Esophagus squamous epithelium (tissue), 4 donors: ENCODE measurements around the gene GTF2H4.

Experiments
- POLR2A ChIP-seq, 4 donors: fragments of 450-650 bp; IDR thresholded peaks; one replicate each; pipeline ENCODE4 v1.6.1; 2017; ENCODE audit warnings: antibody characterized with exemption in 4 of 4, mild to moderate bottlenecking in 4 of 4, moderate library complexity in 3 of 4
- TF ChIP-seq, protein P1 (sequence below), 6 experiments: fragments of 450-650 bp in 4 of 6; fragments of 200-600 bp in 2 of 6; sonication (generic) in 2 of 6; IDR thresholded peaks; one replicate each; pipeline ENCODE4 v1.5.1; 2016 to 2019; ENCODE audit warnings: antibody characterized with exemption in 6 of 6, mild to moderate bottlenecking in 4 of 6, moderate library complexity in 4 of 6

DNA sequence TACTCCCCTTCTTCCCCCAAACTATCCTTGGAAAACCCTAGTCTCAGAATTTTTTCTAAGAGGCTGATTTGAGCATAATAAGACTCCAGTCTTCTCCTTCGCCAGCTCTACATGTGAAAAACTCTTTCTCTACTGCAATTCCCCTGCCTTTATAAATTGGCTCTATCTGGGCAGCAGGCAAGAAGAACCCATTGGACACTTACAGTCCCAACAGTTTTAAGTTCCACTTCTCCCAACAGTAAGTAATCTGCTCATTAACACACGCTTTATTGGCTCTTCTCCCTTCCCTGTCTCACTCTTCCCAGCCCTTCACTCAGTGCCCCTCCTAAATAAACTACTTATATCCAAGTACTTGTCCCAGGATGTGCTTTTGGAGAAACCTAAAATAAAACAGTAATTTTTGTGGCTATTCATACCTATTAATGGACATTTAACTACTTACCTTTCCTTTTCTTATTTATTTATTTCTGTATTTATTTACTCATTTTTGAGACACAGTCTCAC, 34.8 kb upstream of the GTF2H4 start:
- TF ChIP-seq, protein P1, sequence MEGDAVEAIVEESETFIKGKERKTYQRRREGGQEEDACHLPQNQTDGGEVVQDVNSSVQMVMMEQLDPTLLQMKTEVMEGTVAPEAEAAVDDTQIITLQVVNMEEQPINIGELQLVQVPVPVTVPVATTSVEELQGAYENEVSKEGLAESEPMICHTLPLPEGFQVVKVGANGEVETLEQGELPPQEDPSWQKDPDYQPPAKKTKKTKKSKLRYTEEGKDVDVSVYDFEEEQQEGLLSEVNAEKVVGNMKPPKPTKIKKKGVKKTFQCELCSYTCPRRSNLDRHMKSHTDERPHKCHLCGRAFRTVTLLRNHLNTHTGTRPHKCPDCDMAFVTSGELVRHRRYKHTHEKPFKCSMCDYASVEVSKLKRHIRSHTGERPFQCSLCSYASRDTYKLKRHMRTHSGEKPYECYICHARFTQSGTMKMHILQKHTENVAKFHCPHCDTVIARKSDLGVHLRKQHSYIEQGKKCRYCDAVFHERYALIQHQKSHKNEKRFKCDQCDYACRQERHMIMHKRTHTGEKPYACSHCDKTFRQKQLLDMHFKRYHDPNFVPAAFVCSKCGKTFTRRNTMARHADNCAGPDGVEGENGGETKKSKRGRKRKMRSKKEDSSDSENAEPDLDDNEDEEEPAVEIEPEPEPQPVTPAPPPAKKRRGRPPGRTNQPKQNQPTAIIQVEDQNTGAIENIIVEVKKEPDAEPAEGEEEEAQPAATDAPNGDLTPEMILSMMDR (IDR thresholded peaks at IDR 0.05), result no peak
- TF ChIP-seq POLR2A (IDR thresholded peaks at IDR 0.05), result no peak
